Spleen (tissue), 7 donors: ENCODE results near the gene FOXP1.

Source experiments
- CTCF ChIP-seq, 11 experiments: fragments of 200-600 bp in 7 of 11; fragments of 450-650 bp in 4 of 11; sonication (generic) in 4 of 11; IDR thresholded peaks in 8 of 11; conservative IDR thresholded peaks in 3 of 11; 1 replicate in 7 of 11; 2 replicates in 4 of 11; pipeline versions ENCODE4 v1.4.0 to v1.8.0; 2016 to 2021; ENCODE audit warnings: antibody characterized with exemption in 11 of 11, inconsistent platforms in 4 of 11, mild to moderate bottlenecking in 1 of 11
- POLR2AphosphoS5 ChIP-seq, 3 donors: sonication (generic); formaldehyde crosslinking; IDR thresholded peaks; one replicate each; pipeline ENCODE4 v1.5.1; 2017; ENCODE audit warnings: antibody characterized with exemption in 3 of 3
- donor health status: DM: no; HTN: no; CAD: no; lungs with moderate emphysema.
- donor health status: DM: no; HTN: no; CAD: no.
- donor health status: DM: no; HTN: no; CAD: no.

GRCh38 chr3:71127052-71127831, 456.3 kb downstream of the FOXP1 start:
- TF ChIP-seq CTCF (IDR thresholded peaks at IDR 0.05 in 8 of 11, conservative IDR thresholded peaks at IDR 0.05 in 3 of 11) (no peak), POLR2AphosphoS5 (IDR thresholded peaks at IDR 0.05) (no peak)
